GM18505 (cell line): Measurements from ENCODE around the gene RGS19.

ENCODE experiments used
- ATAC-seq: cut with Tn5 transposase; IDR thresholded peaks from one replicate; pipeline ENCODE4 v1.9.1; 2021; ENCODE audit not compliant: unreplicated experiment
- POLR2A ChIP-seq: IDR thresholded peaks from 4 replicates; pipeline ENCODE4 v1.6.1; 2011; ENCODE audit warnings: borderline replicate concordance; ENCODE audit not compliant: insufficient read depth, insufficient read length; ENCODE audit errors: extremely low read depth

RGS19 gene

DNA sequence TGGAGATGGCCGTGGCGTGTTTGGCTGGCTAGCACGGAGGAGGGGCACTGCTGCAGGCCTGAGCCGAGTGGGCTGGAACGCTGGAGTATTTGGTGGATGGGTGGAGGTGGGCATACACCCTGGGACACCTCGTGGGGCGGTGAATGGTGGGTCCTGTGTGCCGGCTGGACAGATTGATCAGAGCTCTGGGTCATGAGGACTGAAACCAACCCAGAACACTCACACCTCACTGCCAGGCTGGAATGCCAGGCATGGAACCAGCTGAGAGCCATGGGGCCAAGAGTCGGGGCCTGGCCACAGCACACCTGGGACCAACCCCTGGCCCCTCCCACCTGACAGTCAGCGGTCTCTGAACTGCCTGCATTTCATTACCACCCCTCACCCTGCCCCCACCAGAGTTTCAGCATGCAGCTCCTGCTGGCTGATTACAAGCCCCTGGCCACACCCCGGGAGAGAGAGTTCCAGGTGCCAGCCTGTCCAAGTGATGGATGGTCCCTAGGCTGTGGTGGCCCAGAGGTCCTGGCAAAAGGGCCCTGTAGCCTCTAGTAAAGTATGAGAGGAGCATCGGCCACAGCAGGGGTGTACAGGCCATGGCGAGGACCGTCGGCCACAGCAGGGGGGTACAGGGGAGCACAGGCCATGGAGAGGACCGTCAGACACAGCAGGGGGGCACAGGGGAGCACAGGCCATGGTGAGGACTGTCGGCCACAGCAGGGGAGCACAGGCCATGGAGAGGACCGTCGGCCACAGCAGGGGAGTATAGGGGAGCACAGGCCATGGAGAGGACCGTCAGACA lies 24.8 kb upstream of the RGS19 start:
- no peak for TF ChIP-seq POLR2A
- no peak for ATAC-seq

DNA sequence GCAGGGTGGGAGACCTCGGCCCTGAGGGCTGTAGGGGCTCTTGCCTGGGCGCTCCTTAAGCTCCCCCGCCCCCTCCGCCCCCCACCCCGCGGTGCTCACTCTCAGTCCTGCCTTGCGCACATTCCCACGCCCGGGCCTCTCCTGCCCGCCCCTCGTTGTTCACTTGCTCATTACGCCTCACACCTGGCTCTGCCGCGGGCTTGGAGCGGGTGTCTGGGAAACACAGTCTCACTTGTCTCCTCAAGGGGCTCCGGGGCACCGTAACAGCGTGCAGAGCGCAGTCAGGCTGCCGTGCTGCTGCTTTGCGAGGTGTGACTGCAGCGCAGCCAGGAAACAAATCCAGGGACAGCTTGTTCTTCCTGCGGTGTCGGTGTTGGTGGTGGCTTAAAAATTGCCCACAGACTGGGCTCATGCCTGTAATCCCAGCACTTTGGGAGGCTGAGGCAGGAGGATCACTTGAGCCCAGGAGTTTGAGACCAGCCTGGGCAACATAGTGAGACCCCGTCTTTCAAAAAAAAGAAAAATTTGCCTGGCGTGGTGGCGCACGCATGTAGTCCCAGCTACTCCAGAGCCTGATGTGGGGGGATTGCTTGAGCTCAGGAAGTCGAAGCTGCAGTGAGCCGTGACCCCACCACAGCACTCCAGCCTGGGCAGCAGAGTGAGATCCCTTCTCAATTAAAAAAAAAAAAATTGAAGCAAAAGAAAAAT lies 23.5 kb upstream of the RGS19 start:
- ATAC-seq = no peak
- TF ChIP-seq POLR2A = no peak

DNA sequence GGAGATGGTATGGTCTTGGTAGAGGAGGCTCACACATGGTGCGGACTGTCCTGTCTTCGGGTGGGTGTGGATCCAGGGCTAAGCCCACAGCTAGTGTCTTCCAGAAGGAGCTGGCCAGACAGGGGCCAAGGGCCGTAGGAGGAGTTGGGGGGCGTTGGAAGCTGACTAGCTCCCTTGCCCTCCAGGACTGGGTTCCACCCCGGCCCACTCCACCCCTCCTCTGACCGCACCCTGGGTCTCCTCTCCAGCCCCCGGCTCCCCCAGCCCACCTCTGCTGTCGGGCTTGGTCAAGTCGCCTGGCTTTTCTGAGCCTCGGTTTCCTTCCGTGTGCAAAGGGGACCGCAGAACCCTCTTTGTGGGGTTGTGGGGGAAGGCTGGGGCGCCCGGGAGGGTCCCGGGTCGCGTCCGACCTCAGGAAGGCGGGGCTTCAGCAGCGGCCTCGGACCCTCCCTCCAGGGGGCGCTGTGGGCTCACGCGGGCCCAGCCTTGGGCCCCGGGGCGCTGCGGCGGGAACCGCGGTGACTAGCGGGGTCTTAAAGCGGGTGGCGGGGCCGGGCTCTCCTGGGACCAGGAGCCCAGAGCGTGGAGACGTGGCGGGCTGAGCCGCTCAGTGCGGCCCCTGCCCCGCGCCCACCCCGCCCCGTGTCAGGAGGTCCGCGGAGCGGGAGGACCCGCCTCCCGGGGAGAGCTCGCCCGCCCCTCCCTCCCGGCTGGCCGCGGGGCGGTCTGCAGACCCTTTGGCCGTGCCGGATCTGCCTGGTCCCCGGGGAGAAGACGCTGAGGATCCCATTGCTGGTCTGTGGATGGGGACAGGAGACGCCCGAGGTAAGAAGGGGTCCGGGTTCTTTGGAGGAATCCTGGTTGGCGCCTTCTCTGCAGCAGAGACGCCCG lies 22.7 kb upstream of the RGS19 start:
- ATAC-seq = no peak
- TF ChIP-seq POLR2A = no peak

DNA sequence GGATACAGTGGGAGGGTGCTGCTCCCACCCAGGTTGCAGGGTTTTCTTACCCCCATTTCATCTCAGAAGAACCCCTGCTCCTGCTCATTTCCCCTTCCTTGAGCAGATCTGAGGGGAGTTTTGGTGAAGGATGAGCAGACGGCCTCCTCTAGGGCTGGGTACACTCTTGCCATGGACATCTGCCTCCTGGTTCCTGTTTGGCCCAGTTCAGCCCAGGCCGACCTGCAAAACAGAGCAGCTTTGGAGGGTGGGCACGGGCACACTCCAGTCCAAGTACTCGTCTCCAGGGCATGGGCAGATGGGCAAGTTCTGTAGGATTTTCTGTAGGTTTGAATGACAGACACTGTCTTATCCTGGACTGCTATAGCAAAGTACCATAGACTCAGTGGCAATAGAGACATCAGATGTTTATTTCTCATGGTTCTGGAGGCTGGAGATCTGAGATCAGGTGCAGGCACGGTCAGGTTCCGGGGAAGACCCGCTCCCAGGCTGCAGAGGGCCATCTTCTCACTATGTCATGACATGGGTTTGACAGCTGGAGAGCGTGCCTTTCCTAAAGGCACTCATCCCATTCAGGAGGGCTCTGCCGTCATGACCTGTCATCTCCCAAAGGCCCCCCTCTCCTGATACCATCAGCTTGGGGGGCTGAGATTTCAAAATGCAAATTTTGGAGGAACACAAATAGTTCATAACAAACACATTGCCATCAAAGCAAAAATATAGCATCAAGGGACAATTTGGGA lies 21.8 kb upstream of the RGS19 start:
- no peak for TF ChIP-seq POLR2A
- no peak for ATAC-seq

DNA sequence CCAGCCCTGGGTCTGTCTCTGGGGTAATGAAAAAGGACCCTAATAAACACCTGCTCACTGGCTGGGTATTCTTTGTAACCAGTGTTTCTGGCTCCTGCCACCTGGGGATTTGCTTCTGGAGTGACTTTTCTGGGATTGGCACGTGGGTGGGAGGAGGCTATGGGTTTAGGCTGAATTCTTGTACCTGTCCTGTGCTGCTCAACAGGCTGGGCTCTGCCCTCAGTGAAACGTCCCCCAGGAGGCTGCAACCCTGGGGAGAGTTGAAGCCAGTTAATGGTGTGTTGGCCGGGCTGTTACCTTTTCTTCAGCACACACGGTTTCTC lies 21.2 kb upstream of the RGS19 start:
- TF ChIP-seq POLR2A = no peak
- ATAC-seq = no peak

DNA sequence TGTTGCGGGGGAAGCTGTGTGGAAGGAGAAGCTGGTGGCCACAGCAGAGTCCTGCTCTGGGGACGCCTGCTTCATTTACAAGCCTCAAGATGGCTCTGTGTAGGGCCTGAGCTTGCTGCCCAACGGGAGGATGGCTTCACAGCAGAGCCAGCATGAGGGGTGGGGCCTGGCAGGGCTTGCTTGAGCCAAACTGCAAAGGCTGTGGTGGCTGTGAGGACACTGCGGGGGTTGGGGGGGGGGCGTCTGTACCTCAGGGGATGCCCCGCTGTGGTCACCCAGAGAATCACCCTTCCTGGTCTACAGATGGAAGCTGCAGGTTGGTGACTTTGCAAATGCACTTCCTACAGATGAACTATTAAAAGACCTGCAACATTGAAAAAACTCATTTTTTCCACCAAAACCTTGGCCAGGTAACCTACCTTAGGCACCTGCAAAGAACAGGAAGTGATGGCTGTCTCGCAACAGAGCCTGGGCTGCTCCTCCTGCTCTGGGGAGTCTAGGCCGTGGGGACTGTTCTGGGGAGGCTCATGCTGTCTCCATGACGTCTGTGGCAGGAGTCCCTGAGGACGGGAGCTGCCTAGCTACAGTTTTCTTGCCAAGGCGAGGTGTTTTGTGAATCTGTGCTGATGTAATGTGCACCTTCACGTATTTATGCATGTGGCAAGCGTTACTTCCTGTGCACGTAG lies 20.7 kb upstream of the RGS19 start:
- no peak for ATAC-seq
- no peak for TF ChIP-seq POLR2A

DNA sequence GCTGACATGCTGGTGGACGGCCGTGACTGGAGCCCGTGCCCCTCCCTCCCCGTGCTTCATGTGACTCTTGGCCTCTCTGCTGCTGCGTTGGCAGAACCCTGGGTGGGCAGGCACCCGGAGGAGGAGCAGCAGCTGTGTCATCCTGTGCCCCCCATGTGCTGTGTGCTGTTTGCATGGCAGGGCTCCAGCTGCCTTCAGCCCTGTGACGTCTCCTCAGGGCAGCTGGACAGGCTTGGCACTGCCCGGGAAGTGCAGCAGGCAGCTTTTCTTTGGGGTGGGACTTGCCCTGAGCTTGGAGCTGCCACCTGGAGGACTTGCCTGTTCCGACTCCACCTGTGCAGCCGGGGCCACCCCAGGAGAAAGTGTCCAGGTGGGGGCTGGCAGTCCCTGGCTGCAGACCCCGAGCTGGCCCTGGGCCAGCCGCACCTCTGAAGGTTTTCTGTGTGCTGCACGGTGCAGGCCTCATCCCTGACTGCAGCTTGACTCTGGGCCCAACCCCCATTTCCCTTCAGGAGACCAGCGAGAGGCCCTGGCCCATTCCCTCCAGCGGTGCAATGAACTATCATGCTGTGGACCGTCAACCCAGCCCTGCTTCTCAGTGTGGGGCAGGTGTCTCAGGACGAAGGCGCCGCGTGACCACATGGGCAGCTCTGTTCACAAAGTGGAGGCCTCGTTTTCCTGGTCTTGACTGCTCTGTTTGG lies 19.9 kb upstream of the RGS19 start:
- ATAC-seq = no peak
- no peak for TF ChIP-seq POLR2A

DNA sequence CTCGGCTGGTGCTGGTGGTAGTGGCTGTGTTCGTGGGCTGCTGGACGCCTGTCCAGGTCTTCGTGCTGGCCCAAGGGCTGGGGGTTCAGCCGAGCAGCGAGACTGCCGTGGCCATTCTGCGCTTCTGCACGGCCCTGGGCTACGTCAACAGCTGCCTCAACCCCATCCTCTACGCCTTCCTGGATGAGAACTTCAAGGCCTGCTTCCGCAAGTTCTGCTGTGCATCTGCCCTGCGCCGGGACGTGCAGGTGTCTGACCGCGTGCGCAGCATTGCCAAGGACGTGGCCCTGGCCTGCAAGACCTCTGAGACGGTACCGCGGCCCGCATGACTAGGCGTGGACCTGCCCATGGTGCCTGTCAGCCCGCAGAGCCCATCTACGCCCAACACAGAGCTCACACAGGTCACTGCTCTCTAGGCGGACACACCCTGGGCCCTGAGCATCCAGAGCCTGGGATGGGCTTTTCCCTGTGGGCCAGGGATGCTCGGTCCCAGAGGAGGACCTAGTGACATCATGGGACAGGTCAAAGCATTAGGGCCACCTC lies 19.2 kb upstream of the RGS19 start:
- ATAC-seq = no peak

DNA sequence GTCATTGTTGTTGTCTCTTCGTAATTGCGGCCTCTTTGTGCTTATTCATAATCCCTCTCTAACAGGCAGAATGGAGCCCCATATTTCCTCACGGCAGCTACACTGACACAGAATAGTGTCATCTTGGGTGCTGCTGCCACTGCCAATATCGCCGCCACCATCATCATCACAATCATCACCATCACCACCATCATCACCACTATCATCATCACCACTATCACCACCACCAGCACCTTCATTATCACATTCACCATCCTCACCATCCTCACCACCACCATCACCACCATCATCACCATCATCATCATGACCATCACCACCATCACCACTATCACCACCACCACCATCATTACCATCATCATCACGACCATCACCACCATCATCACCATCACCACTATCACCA lies 17.2 kb upstream of the RGS19 start:
- no peak for ATAC-seq
- TF ChIP-seq POLR2A = no peak

More for the DNA sequence above, 19.2 kb upstream of the RGS19 start:
- no peak for TF ChIP-seq POLR2A

DNA sequence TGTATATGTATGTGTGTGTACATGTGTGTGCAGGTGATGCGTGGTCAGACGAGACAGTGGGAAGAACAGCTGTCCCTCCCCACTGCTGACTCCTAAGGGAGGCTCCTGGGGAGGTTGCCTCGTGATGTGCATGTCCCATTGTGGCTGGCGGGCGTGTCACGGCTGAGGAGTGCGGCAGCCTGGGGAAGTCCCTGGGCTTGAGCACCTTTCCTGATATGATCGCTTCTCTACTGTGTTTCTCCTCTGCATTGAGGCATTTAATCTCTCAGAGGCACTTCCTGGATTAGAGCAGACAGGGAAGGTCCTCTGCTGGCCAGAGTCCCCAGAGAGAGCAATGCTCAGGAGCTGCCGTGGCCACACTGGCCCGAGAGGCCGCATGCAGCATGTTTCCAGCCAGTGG lies 16.6 kb upstream of the RGS19 start:
- TF ChIP-seq POLR2A = no peak
- no peak for ATAC-seq

DNA sequence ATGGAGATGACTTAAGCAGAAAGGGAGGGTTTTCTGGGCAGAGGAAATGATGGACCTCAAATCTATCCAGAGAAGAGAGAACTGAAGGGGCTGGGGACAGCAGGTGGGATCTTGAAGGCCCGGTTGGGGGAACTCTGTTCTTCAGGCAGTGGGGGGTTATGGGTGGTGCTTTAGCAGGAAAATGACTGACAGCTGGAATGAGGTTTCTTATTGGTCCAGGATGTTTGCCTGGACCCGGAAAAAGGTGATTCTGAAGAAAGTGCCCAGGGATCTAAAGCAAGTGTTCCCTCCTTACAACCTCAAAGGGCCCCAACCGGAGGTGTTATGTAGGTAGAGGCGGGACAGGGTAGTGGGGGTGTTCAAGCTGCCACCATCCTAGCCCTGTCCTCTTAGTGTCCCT lies 16.1 kb upstream of the RGS19 start:
- no peak for ATAC-seq
- TF ChIP-seq POLR2A = no peak

DNA sequence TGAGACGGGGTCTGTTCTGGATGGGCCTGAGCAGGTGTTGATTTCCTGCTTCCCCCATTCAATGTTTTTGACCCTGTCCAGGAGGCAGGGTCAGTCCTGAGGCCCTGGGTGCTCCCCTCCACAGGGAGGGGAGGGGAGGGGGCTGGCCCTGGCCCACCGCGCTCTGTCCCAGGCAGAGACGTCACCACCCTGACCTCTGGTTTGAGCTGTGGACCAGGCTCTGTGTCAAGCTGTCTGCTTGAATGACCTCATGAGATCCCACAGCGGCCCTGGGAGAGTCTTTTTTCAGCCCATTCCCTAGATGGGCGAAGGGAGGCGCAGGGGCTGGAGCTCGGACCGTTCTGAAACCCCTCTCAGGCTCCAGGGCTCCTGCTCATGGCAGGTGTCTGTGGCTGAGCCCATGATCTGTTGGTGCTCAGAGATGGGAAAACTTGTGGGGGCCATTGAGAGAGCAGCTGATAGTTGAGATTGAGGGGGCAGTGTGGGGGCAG lies 13.7 kb upstream of the RGS19 start:
- TF ChIP-seq POLR2A = no peak
- no peak for ATAC-seq
